NCI-H226 (cell line): ENCODE measurements around the gene ASTN2.

ENCODE experiments used
- DNase-seq: peaks from one replicate; pipeline ENCODE4 v3.0.0-alpha.2; 2015

Gene ASTN2

GRCh38 chr9:117296453-117296852 lies 118.4 kb downstream of the ASTN2 start:
- no peak for DNase-seq

GRCh38 chr9:117293206-117294114 lies 121.4 kb downstream of the ASTN2 start:
- no peak for DNase-seq

- no peak for DNase-seq
These were observed 123.8 kb downstream of the ASTN2 start for GRCh38 chr9:117290856-117291622.

DNA sequence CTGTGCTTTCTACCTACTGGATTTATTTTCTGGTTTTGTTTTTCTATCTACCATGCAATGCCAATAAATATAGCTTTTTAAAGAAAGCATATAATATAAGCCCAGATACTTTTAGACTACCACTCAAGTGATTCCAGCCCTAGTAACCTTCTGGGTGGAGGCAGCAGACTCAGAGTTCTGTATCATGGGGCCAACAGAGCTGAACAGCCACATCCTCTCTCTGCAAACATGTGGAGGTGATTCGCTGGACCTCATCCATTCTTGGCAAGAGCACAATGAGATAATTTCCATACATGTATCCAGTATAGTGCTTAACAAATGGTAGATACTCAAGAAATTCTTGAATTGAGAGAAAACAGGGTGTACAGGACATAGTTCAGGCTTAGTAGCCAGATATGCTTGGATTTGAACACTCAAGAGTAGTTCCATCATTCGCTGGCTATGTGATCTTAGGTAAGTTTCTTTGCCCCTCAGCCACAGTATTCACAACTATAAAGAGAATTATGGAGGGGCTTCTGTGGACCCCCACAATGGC lies 124.5 kb downstream of the ASTN2 start:
- no peak for DNase-seq

- DNase-seq = no peak
These were observed 128.6 kb downstream of the ASTN2 start for GRCh38 chr9:117286245-117286644.

DNA sequence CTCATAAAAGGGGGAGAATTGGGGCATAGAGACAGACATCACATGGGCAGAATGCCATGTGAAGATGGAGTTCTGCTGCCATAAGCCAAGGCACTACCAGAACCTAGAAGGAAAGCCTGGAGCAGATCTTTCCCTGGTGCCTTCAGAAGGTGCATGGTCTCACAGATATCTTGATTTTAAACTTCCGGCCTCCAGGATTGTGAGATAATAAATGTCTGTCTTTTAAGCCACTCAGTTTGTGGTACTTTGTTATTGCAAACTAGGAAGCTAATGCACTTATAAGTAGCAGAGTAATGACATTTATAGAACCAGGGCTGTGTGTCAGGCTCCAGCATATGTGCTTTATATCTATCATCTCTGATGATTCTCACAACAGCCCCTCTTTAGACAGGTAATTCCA lies 130.4 kb downstream of the ASTN2 start:
- DNase-seq = no peak

- no peak for DNase-seq
These were observed 132.3 kb downstream of the ASTN2 start for GRCh38 chr9:117282541-117282940.

- no peak for DNase-seq
These were observed 136.3 kb downstream of the ASTN2 start for GRCh38 chr9:117278471-117279035.

DNA sequence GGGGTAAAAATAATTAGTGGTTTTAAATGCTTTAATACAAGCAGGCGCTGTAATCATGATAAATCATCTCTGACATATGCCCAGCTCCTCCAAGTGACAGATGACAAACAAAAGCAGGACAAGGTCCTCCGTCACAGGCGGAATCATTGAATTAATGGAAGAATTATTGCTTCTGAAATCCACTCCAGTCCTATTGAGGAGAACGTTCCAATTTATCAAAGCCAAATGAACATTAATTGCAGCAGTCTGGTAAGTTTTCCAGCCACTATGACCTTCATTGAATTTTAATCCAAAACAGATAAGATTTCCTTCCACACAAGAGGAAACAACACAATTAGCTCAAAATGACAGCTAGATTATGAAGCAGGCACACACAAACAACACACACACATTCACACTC lies 136.8 kb downstream of the ASTN2 start:
- no peak for DNase-seq

- no peak for DNase-seq
These were observed 138.4 kb downstream of the ASTN2 start for GRCh38 chr9:117276444-117276843.

DNA sequence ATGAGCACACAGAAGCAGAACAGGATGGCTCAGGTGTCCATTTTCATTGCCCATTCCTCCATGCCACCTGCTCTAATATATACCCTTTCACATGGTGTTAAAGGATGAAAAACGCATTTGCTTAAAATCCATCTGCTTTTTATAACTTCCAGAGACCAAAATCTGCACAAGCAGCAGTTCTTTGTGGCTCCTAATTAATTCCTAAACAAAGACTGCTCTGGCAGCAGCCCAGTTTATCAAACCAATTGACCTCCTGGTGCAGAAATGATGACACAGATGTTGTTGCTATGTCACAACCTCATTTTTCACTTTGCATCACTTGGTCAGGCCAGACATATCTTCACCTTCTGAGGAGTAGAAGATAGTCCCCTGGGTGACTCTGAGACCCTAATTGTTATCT lies 141.2 kb downstream of the ASTN2 start:
- DNase-seq = no peak

- DNase-seq = no peak
These were observed 145.9 kb downstream of the ASTN2 start for GRCh38 chr9:117268847-117269446.

DNA sequence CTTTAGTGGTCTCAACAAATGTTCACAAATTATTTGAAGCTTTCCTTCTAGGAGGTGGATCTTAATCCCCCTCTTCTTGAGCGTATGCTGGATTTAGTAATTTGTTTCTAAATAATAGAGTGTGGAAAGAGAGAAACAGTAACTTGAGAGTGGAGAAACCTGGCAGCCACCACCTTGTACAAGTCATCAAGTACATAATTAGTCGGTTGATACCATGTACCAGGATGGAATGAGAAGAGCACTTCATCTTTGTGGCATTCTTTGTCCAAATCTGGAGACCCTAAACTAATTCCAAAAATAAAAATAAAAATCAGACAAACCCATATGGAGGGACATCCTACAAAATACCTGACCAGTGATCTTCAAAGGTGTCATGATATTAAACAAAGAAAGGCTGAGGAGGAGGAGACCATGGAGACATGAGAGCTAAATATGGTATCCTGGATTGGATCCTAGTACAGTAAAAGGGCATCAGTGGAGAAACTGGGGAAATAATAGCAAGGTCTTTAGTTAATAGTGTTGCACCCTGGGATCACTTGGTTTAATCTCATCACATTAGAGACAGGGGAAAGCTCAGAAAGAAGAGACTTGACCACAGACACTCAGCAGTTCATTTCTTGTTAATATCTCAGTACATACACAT lies 147.9 kb downstream of the ASTN2 start:
- no peak for DNase-seq

GRCh38 chr9:117265253-117265652 lies 149.6 kb downstream of the ASTN2 start:
- DNase-seq = no peak

DNA sequence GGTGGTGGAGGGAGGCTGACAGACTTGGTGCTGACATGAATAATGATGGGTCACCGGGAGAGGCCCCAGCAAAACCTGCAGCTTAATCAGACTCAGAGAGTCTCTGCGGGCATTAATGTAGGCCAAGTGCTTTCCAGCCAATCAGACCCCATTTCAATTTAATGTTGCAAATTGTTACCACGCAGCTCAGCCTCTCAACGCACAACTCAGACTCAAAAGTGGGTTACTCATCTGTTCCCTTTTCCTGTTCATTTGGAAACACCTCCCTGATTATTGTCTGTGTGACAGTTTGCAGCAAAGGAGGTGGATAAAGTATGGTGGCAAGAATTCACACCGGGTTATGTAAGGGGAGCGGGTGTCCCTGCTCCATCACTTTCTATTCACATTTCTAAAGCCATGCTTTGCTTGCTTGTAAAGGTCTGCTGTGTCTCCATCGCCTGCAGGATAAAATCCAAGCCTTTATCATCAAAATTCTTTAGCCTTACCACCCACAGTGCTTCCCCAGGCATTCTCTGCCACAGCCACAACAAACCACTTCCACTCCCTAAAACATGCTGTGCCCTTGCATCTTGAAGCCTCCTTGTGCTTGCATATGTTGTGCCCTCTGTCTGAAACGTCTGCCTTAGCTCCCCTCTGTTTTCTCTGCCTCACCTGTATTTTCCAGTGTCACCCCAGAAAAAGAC lies 156.5 kb downstream of the ASTN2 start:
- no peak for DNase-seq

- no peak for DNase-seq
These were observed 161.6 kb downstream of the ASTN2 start for GRCh38 chr9:117253261-117253660.

DNA sequence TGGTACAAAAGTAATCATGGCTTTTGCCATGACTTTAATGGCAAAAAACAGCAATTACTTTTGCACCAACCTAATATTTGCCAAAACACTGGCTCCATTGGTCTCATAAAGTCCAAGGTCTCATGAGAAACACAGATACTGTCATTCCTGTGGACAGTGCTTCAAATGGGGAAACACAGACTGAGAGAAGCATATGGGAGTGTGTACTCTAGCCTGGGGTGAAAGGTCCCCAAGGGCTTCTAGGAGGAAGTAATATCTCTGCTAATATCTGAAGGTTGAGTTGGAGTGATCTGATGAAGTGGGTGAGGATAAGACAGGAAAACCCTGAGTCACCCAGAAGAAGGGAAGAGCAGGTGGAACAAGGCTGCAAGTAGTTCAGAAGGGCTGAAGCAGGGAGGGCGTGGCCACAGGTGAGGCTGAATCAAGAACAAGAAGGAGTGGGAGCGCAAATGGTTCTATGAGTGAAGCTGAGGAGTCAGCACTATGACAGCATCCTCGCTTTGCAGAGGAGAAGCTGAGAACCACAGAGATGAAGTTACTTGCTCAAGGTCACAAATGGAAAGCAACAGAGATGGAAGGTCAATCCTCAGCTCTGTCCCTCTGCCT lies 164.1 kb downstream of the ASTN2 start:
- DNase-seq = no peak

GRCh38 chr9:117249799-117250198 lies 165.1 kb downstream of the ASTN2 start:
- no peak for DNase-seq

GRCh38 chr9:117247266-117247665 lies 167.6 kb downstream of the ASTN2 start:
- DNase-seq = no peak

DNA sequence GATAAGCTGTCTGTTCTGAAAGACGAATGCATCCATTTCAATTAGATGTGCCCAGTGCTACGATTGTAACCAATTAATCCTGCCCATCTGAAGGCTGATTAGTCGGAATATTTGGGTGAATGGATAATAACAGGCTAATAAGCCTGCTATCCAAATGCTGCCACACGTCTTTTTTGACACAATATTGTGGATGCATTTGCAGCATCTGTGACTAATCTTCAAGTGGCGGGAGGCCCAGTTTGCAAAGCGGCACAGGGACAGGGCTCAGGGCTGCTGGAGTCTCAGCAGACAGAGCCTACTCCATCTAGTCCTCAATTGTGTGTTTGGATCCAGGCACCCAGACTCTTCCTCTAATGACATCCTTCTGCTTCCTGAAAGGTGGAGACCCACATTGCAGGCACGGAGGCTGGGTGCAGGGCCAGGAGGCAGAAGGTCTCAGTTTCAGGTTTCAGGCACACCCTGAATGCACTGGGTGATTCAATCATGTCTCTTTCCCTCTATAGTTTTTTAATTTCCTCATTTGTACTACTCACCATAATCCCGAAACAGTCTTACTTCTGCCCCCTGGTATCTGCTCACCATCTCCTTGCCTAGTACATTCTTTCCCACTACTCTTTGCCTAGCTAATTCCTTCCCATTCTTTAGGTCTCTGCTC lies 169.6 kb downstream of the ASTN2 start:
- no peak for DNase-seq

DNA sequence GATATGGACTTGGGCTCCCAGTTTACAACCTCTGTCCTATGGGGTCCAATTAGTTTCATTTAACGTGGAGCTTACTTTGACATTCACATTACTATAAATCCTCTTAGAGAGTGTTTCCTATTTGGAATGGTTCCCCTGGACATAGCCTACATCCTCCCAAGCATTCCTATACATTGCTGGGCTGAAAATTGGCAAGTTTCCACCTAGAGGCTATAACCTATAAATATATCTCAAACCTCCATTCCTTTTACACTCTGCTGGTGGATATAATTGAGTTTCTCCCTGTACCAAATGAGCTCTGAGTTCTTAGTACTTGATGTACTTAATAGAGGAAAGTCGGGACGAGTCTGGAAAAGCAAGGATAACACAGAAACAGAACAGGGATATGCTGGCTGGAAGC lies 172.8 kb downstream of the ASTN2 start:
- no peak for DNase-seq
